IPS-18c (cell line): ENCODE measurements around the gene TH.

Experiments used
- H3K4me3 ChIP-seq: 2 replicates; pipeline ENCODE4 v1.7.0; 2013; ENCODE audit warnings: low read depth, mild to moderate bottlenecking, low read length, moderate library complexity; ENCODE audit not compliant: insufficient read depth
- H3K9me3 ChIP-seq: one replicate; pipeline ENCODE4 v1.6.1; 2013; ENCODE audit warnings: mild to moderate bottlenecking, low read length, moderate library complexity; ENCODE audit not compliant: control insufficient read depth, insufficient read depth

Gene TH

GRCh38 chr11:2171591-2172003, at the start of gene TH:
TSS of gene TH (minus strand) at chr11:2171815. CDS start at chr11:2171786, 29 bp downstream.
- no peak within 1 kb of the TSS for H3K4me3 ChIP-seq
- H3K9me3 ChIP-seq, result no peaks in the 10 kb centered on the region

GRCh38 chr11:2221024-2221423, 49.4 kb upstream of the TH start:
- no peak overlapping the region for H3K4me3 ChIP-seq
- no peaks in the 10 kb centered on the region for H3K9me3 ChIP-seq

- Histone ChIP-seq H3K9me3 (no peaks in the 10 kb centered on the region), H3K4me3 (no peak overlapping the region)
Observed at GRCh38 chr11:2220173-2220771, 48.7 kb upstream of the TH start.

GRCh38 chr11:2219318-2220017, 47.9 kb upstream of the TH start:
- Histone ChIP-seq H3K9me3 (no peaks in the 10 kb centered on the region), H3K4me3 (no peak overlapping the region)

GRCh38 chr11:2218031-2218633, 46.5 kb upstream of the TH start:
- H3K4me3 ChIP-seq, result no peak overlapping the region
- H3K9me3 ChIP-seq, result no peaks in the 10 kb centered on the region

GRCh38 chr11:2217211-2218030, 45.8 kb upstream of the TH start:
- no peak overlapping the region for H3K4me3 ChIP-seq
- H3K9me3 ChIP-seq, result no peaks in the 10 kb centered on the region

GRCh38 chr11:2216400-2217064, 44.9 kb upstream of the TH start:
- no peak overlapping the region for H3K4me3 ChIP-seq
- no peaks in the 10 kb centered on the region for H3K9me3 ChIP-seq

GRCh38 chr11:2215561-2216399, 44.2 kb upstream of the TH start:
- Histone ChIP-seq H3K9me3 (no peaks in the 10 kb centered on the region), H3K4me3 (no peak overlapping the region)

GRCh38 chr11:2215230-2215560, 43.6 kb upstream of the TH start:
- Histone ChIP-seq H3K4me3 (no peak overlapping the region), H3K9me3 (no peaks in the 10 kb centered on the region)

GRCh38 chr11:2214527-2215229, 43.1 kb upstream of the TH start:
- H3K9me3 ChIP-seq, result no peaks in the 10 kb centered on the region
- no peak overlapping the region for H3K4me3 ChIP-seq

GRCh38 chr11:2213890-2214526, 42.4 kb upstream of the TH start:
- H3K9me3 ChIP-seq, result no peaks in the 10 kb centered on the region
- no peak overlapping the region for H3K4me3 ChIP-seq

- H3K4me3 ChIP-seq, result no peak overlapping the region
- no peaks in the 10 kb centered on the region for H3K9me3 ChIP-seq
Observed at GRCh38 chr11:2213384-2213842, 41.8 kb upstream of the TH start.

- Histone ChIP-seq H3K9me3 (no peaks in the 10 kb centered on the region), H3K4me3 (no peak overlapping the region)
Observed at GRCh38 chr11:2212411-2213251, 41.0 kb upstream of the TH start.

GRCh38 chr11:2211113-2211971, 39.7 kb upstream of the TH start:
- Histone ChIP-seq H3K4me3 (no peak overlapping the region), H3K9me3 (no peaks in the 10 kb centered on the region)
